Pancreas (tissue), 10 donors: ENCODE measurements around the gene PRRC2C. TPM values are rescaled to one million over a fixed set of nuclear protein-coding genes. Genes with fewer than 3 reads are reported as not detected.

Source experiments
- ATAC-seq, 4 donors: fragments of 200-7000 bp; cut with Tn5 transposase; one replicate each; pipeline versions ENCODE4 v1.8.0 to v1.9.1; 2020; ENCODE audit warnings: mild to moderate bottlenecking in 4 of 4, moderate library complexity in 4 of 4
- DNase-seq, 6 donors: peaks; one replicate each; pipeline ENCODE4 v3.0.0-alpha.2; 2020
- FAIRE-seq: peaks from 2 replicates; lab custom pipeline; 2012; peaks lifted over from hg19 to GRCh38; lab: Jason Lieb, UNC
- H3K27ac ChIP-seq, 4 donors: fragments of 200-600 bp; sonication (generic); 1 replicate in 3 of 4; 2 replicates in 1 of 4; pipeline versions ENCODE4 v1.5.0 to v1.8.0; 2020
- H3K27me3 ChIP-seq, 4 donors: fragments of 200-600 bp; one replicate each; pipeline ENCODE4 v1.8.0; 2021
- H3K36me3 ChIP-seq, 3 donors: fragments of 200-600 bp; sonication (generic) in 1 of 3; one replicate each; pipeline versions ENCODE4 v1.5.0 to v1.8.0; 2020 to 2021
- H3K4me1 ChIP-seq, 3 donors: fragments of 200-600 bp; one replicate each; pipeline ENCODE4 v1.8.0; 2021
- H3K4me3 ChIP-seq, 4 donors: fragments of 200-600 bp; sonication (generic) in 2 of 4; one replicate each; pipeline versions ENCODE4 v1.5.0 to v1.8.0; 2020 to 2021
- H3K9me3 ChIP-seq, 4 donors: fragments of 200-600 bp; one replicate each; pipeline ENCODE4 v1.8.0; 2021
- WGBS, 2 donors: extraction: QIAGEN DNeasy Blood & Tissue Kit; methylation state at CpG; one replicate each; pipeline ENCODE4 v1.1.7; 2013; 5-methylcytosine and 5-hydroxymethylcytosine counted together
- intact Hi-C, 3 donors: fragments of 100-400 bp; cut with DNase I; formaldehyde crosslinking; loops; one replicate each; pipeline versions ENCODE4 v1.11.1 to v1.14.2; 2022
- polyA plus RNA-seq, 2 donors: library from polyadenylated mRNA; stranded (reverse); fragments of 200-250 nt; gene quantifications; one replicate each; pipeline ENCODE4 v1.2.3, GENCODE V29; 2013
- total RNA-seq, 6 donors: library from RNA; stranded (reverse); fragmentation: NEBNext Ultra II Directional in 4 of 6; extraction: Animal tissue kit (Norgen Biotek cat#: 25700) in 4 of 6; gene quantifications; one replicate each; pipeline versions ENCODE4 v1.2.1 to v1.2.4, GENCODE V29; 2021 to 2023
- TF ChIP-seq, protein P1 (sequence below), 4 donors: fragments of 200-600 bp; sonication (generic) in 3 of 4; IDR thresholded peaks; one replicate each; pipeline versions ENCODE4 v1.5.0 to v1.8.0; 2021; ENCODE audit warnings: antibody characterized with exemption in 4 of 4
- donor health status: healthy with polysubstance abuse.
- donor health status: DM: no; HTN: no; CAD: no; lungs with moderate emphysema.
- donor health status: DM: no; HTN: no; CAD: no.
- donor health status: control.
- donor health status: control.
- donor health status: Bipolar disorder and iron deficiency.
- donor health status: DM: yes; HTN: yes; CAD: no.
- donor health status: DM: no; HTN: no; CAD: no.
- donor health status: DM: no; HTN: no; CAD: no.
- donor health status: DM: yes; HTN: yes; CAD: no.

The PRRC2C gene
- total and polyA plus RNA-seq, 8 donors, result 22.4 to 82.3 (median 48.4) TPM

- FAIRE-seq, result no peak
- H3K36me3 ChIP-seq, result no peaks in the 10 kb centered on the region
- no peaks in the 10 kb centered on the region for H3K27me3 ChIP-seq
- peaks cover 20 to 41% (median 31%) of the 10 kb centered on the region in 3 donors for H3K4me1 ChIP-seq
- DNase-seq, result no peak
- ATAC-seq, result peak; percentile 22 to 55 (median 32)
- peak overlapping the region; percentile 89 to 99 (median 96) for H3K27ac ChIP-seq
- TF ChIP-seq, protein P1, sequence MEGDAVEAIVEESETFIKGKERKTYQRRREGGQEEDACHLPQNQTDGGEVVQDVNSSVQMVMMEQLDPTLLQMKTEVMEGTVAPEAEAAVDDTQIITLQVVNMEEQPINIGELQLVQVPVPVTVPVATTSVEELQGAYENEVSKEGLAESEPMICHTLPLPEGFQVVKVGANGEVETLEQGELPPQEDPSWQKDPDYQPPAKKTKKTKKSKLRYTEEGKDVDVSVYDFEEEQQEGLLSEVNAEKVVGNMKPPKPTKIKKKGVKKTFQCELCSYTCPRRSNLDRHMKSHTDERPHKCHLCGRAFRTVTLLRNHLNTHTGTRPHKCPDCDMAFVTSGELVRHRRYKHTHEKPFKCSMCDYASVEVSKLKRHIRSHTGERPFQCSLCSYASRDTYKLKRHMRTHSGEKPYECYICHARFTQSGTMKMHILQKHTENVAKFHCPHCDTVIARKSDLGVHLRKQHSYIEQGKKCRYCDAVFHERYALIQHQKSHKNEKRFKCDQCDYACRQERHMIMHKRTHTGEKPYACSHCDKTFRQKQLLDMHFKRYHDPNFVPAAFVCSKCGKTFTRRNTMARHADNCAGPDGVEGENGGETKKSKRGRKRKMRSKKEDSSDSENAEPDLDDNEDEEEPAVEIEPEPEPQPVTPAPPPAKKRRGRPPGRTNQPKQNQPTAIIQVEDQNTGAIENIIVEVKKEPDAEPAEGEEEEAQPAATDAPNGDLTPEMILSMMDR (IDR thresholded peaks at IDR 0.05), result no peak
- H3K9me3 ChIP-seq, result no peaks in the 10 kb centered on the region
- peak overlapping the region; percentile 70 to 98 (median 88) for H3K4me3 ChIP-seq
- WGBS, 2 donors, result 0 to 1% methylated on average over 16 to 17 of the region's 17 CpGs
- intact Hi-C loops, result no loop called here
Observed at GRCh38 chr1:171486048-171486519, 754 bp downstream of the PRRC2C start.

DNA sequence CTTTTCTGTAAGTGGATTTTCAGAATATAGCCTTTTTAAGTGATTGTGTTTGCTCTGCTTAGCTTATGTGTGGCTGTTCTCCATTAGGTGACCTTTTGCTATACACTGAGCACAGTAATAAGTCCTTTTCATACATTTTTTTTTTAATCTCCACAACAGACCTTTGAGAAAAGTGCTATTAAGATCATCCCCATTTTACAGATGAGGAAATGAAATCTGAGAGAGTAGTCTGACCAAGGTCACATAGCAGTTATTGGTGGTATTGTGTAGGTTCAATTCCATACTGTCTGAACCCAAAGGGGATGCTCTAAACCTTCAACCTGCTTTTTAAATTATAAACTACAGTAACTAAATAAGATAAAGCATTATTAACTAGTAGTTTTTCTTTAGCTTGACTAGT, 1.7 kb downstream of the PRRC2C start:
- no peaks in the 10 kb centered on the region for H3K9me3 ChIP-seq
- DNase-seq, result no peak
- no peaks in the 10 kb centered on the region for H3K27me3 ChIP-seq
- peak overlapping the region in 2 of 4 donors; percentile 83 to 98 for H3K4me3 ChIP-seq
- no peak for FAIRE-seq
- peaks cover 20 to 44% (median 35%) of the 10 kb centered on the region in 3 donors for H3K4me1 ChIP-seq
- intact Hi-C loops, result no loop called here
- peak overlapping the region in 1 of 4 donors; percentile 99 for H3K27ac ChIP-seq
- TF ChIP-seq, protein P1 (IDR thresholded peaks at IDR 0.05), result no peak
- no peaks in the 10 kb centered on the region for H3K36me3 ChIP-seq
- ATAC-seq, result no peak

- H3K27me3 ChIP-seq, result no peaks in the 10 kb centered on the region
- FAIRE-seq, result no peak
- intact Hi-C loops, result no loop called here
- ATAC-seq, result no peak
- no peak for DNase-seq
- no peaks in the 10 kb centered on the region for H3K36me3 ChIP-seq
- H3K4me1 ChIP-seq, result peaks cover 20 to 44% (median 35%) of the 10 kb centered on the region in 3 donors
- peak overlapping the region in 1 of 4 donors; percentile 17 for H3K27ac ChIP-seq
- 24 to 38% methylated on average over 6 of the region's 6 CpGs for WGBS, 2 donors
- H3K4me3 ChIP-seq, result peak overlapping the region in 1 of 4 donors; percentile 4
- no peaks in the 10 kb centered on the region for H3K9me3 ChIP-seq
- TF ChIP-seq, protein P1 (IDR thresholded peaks at IDR 0.05), result no peak
Observed at GRCh38 chr1:171488190-171488929, 3.0 kb downstream of the PRRC2C start.

DNA sequence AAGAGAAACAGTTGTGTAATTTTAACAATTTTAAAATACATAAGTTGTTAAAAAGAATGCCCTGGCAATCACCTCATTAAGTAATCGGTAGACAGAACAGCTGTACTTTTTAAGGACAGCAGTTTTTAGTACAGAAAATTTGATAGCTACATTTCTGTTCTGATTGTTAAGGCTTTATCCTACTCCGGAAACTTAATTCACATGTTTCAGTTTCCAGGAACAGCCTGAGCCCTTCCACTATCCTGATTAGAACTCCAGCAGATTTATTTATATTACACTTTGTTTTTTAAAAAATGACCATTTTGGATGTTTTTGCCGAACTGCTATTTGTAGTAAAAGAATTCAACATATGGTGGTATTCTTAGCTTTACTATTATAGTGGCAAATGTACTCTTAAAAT, 8.7 kb downstream of the PRRC2C start:
- Histone ChIP-seq H3K36me3 (no peaks in the 10 kb centered on the region), H3K4me1 (peaks cover 9 to 31% (median 10%) of the 10 kb centered on the region in 3 donors), H3K27me3 (no peaks in the 10 kb centered on the region), H3K9me3 (no peaks in the 10 kb centered on the region), H3K4me3 (no peak overlapping the region), H3K27ac (no peak overlapping the region)
- ATAC-seq (no peak), FAIRE-seq (no peak), DNase-seq (no peak)
- intact Hi-C loops, result no loop called here
- TF ChIP-seq, protein P1 (IDR thresholded peaks at IDR 0.05), result no peak
- WGBS, 2 donors, result 40 to 45% methylated on average over 3 of the region's 3 CpGs

GRCh38 chr1:171495444-171495843, 10.1 kb downstream of the PRRC2C start:
- TF ChIP-seq, protein P1 (IDR thresholded peaks at IDR 0.05), result no peak
- H3K27ac ChIP-seq, result no peak overlapping the region
- intact Hi-C loops, result no loop called here
- no peak for ATAC-seq
- H3K4me1 ChIP-seq, result peaks cover 5 to 25% (median 6%) of the 10 kb centered on the region in 3 donors
- H3K4me3 ChIP-seq, result no peak overlapping the region
- H3K9me3 ChIP-seq, result no peaks in the 10 kb centered on the region
- no peak for FAIRE-seq
- H3K27me3 ChIP-seq, result no peaks in the 10 kb centered on the region
- H3K36me3 ChIP-seq, result no peaks in the 10 kb centered on the region
- no peak for DNase-seq
